HL-60 (cell line): ENCODE data around the gene LRFN2.

ENCODE experiments used
- DNase-seq, 2 experiments: peaks; one replicate each; pipeline ENCODE4 v3.0.0-alpha.2; 2010 to 2020; ENCODE audit warnings: low read depth in 1 of 2, low spot score in 1 of 2
- H3K27ac ChIP-seq: fragments of 250-450 bp; sonication (Bioruptor Pico); replicated peaks from 2 replicates; pipeline ENCODE4 v1.5.1; 2020; ENCODE audit warnings: mild to moderate bottlenecking, moderate library complexity
- H3K27me3 ChIP-seq: fragments of 250-450 bp; sonication (Bioruptor Pico); 2 replicates; pipeline ENCODE4 v1.5.1; 2021; ENCODE audit warnings: mild to moderate bottlenecking, moderate library complexity; ENCODE audit not compliant: insufficient read depth, poor library complexity, severe bottlenecking
- H3K4me3 ChIP-seq: replicated peaks from 2 replicates; pipeline ENCODE4 v1.5.1; 2011; ENCODE audit warnings: mild to moderate bottlenecking, control low read depth, low read length; ENCODE audit not compliant: insufficient read depth
- CTCF ChIP-seq: IDR thresholded peaks from one replicate; pipeline ENCODE4 v1.5.1; 2011; ENCODE audit warnings: low read length, control low read depth, inconsistent platforms; ENCODE audit not compliant: insufficient read depth
- GABPA ChIP-seq: IDR thresholded peaks from 2 replicates; pipeline ENCODE4 v1.6.1; 2012; ENCODE audit warnings: low read depth
- POLR2AphosphoS5 ChIP-seq: IDR thresholded peaks from 2 replicates; pipeline ENCODE4 v1.6.1; 2012; ENCODE audit warnings: low read depth
- REST ChIP-seq: IDR thresholded peaks from 2 replicates; pipeline ENCODE4 v1.6.1; 2012; ENCODE audit warnings: low read depth; ENCODE audit not compliant: insufficient replicate concordance
- SPI1 ChIP-seq: IDR thresholded peaks from 2 replicates; pipeline ENCODE4 v1.6.1; 2012; ENCODE audit warnings: low read depth, mild to moderate bottlenecking, borderline replicate concordance

Gene LRFN2

GRCh38 chr6:40630488-40630887 lies 43.3 kb upstream of the LRFN2 start:
- peaks cover 2% of the 10 kb centered on the region for H3K27me3 ChIP-seq
- H3K4me3 ChIP-seq = no peak overlapping the region
- TF ChIP-seq POLR2AphosphoS5 (no peak), GABPA (no peak), REST (no peak), SPI1 (no peak), CTCF (no peak)
- H3K27ac ChIP-seq = no peak overlapping the region
- no peak for DNase-seq

GRCh38 chr6:40630051-40630450 lies 42.9 kb upstream of the LRFN2 start:
- Histone ChIP-seq H3K4me3 (no peak overlapping the region), H3K27ac (no peak overlapping the region), H3K27me3 (peaks cover 2% of the 10 kb centered on the region)
- TF ChIP-seq CTCF (no peak), REST (no peak), SPI1 (no peak), GABPA (no peak), POLR2AphosphoS5 (no peak)
- no peak for DNase-seq

GRCh38 chr6:40629463-40629862 lies 42.3 kb upstream of the LRFN2 start:
- DNase-seq = no peak
- Histone ChIP-seq H3K27me3 (peaks cover 2% of the 10 kb centered on the region), H3K27ac (no peak overlapping the region), H3K4me3 (no peak overlapping the region)
- TF ChIP-seq SPI1 (no peak), REST (no peak), POLR2AphosphoS5 (no peak), CTCF (no peak), GABPA (no peak)
